Ureter (tissue), 1 donor: ENCODE measurements around the gene GTSF1L. TPM values are rescaled to one million over a fixed set of nuclear protein-coding genes. Genes with fewer than 3 reads are reported as not detected.

Source experiments
- DNase-seq: peaks from one replicate; pipeline ENCODE4 v3.0.0-alpha.2; 2020; ENCODE audit warnings: low spot score
- total RNA-seq: library from RNA; stranded (reverse); gene quantifications from one replicate; pipeline ENCODE4 v1.2.4, GENCODE V29; 2023
- donor health status: DM: yes; HTN: yes; CAD: no.

GTSF1L gene
- total RNA-seq, 1 donor from 2014 or later = not detected

GRCh38 chr20:43716757-43717615 is 9.8 kb downstream of the GTSF1L start:
- DNase-seq = no peak

- DNase-seq = no peak
Observed at GRCh38 chr20:43716123-43716522, 10.7 kb downstream of the GTSF1L start.

- no peak for DNase-seq
Observed at GRCh38 chr20:43715511-43715910, 11.3 kb downstream of the GTSF1L start.

- no peak for DNase-seq
Observed at GRCh38 chr20:43715044-43715443, 11.8 kb downstream of the GTSF1L start.

GRCh38 chr20:43711098-43711654 is 15.6 kb downstream of the GTSF1L start:
- DNase-seq = no peak

GRCh38 chr20:43710370-43711044 is 16.3 kb downstream of the GTSF1L start:
- no peak for DNase-seq

GRCh38 chr20:43702502-43702901 is 24.3 kb downstream of the GTSF1L start:
- DNase-seq = no peak

- DNase-seq = no peak
Observed at GRCh38 chr20:43700627-43701026, 26.2 kb downstream of the GTSF1L start.

GRCh38 chr20:43699941-43700565 is 26.7 kb downstream of the GTSF1L start:
- DNase-seq = no peak

GRCh38 chr20:43695571-43695970 is 31.2 kb downstream of the GTSF1L start:
- DNase-seq = no peak

- no peak for DNase-seq
Observed at GRCh38 chr20:43694763-43695162, 32.0 kb downstream of the GTSF1L start.

GRCh38 chr20:43691928-43692524 is 34.8 kb downstream of the GTSF1L start:
- DNase-seq = no peak

GRCh38 chr20:43690943-43691598 is 35.7 kb downstream of the GTSF1L start:
- DNase-seq = no peak

- DNase-seq = no peak
Observed at GRCh38 chr20:43689165-43689564, 37.6 kb downstream of the GTSF1L start.

GRCh38 chr20:43686820-43687219 is 40.0 kb downstream of the GTSF1L start:
- DNase-seq = no peak

- DNase-seq = no peak
Observed at GRCh38 chr20:43682446-43682845, 44.4 kb downstream of the GTSF1L start.

GRCh38 chr20:43681991-43682410 is 44.8 kb downstream of the GTSF1L start:
- no peak for DNase-seq

- DNase-seq = no peak
Observed at GRCh38 chr20:43681468-43681942, 45.3 kb downstream of the GTSF1L start.

GRCh38 chr20:43680981-43681380 is 45.8 kb downstream of the GTSF1L start:
- DNase-seq = no peak

- no peak for DNase-seq
Observed at GRCh38 chr20:43676368-43676767, 50.4 kb downstream of the GTSF1L start.
